OCI-LY3 (cell line): ENCODE measurements around the gene SF3A2.

Source experiments
- H2AFZ ChIP-seq: fragments of 200-600, 300-600 bp; shearing (Covaris generic); 2 replicates; pipeline ENCODE4 v1.6.0; 2014; ENCODE audit warnings: antibody characterized with exemption, low read depth, low read length
- H3K27ac ChIP-seq: fragments of 200-600, 300-600 bp; sonication (generic); 2 replicates; pipeline ENCODE4 v1.5.1; 2014; ENCODE audit warnings: mild to moderate bottlenecking, low read length, moderate library complexity, mixed read lengths
- H3K27me3 ChIP-seq: fragments of 200-600, 300-600 bp; sonication (generic); 2 replicates; pipeline ENCODE4 v1.6.1; 2014; ENCODE audit warnings: low read depth, low read length, mixed read lengths
- H3K36me3 ChIP-seq: fragments of 200-600, 300-600 bp; sonication (generic); replicated peaks from 2 replicates; pipeline ENCODE3; 2014; ENCODE audit warnings: low read depth, low read length, mixed read lengths
- H3K4me1 ChIP-seq: fragments of 300-600, 200-600 bp; sonication (generic); 2 replicates; pipeline ENCODE4 v1.6.1; 2014; ENCODE audit warnings: low read length, mixed read lengths
- H3K4me2 ChIP-seq: fragments of 200-600, 300-600 bp; sonication (generic); 2 replicates; pipeline ENCODE4 v1.6.1; 2014; ENCODE audit warnings: low read length, mixed read lengths
- H3K4me3 ChIP-seq: fragments of 300-600, 200-600 bp; sonication (generic); 2 replicates; pipeline ENCODE4 v1.5.1; 2014; ENCODE audit warnings: antibody characterized with exemption, mild to moderate bottlenecking, low read length, moderate library complexity
- H3K79me2 ChIP-seq: fragments of 300-600, 200-600 bp; shearing (Covaris generic); 2 replicates; pipeline ENCODE4 v1.6.1; 2014; ENCODE audit warnings: mild to moderate bottlenecking, low read length, mixed read lengths
- H3K9ac ChIP-seq: fragments of 300-600, 200-600 bp; shearing (Covaris generic); 2 replicates; pipeline ENCODE4 v1.6.0; 2014; ENCODE audit warnings: mild to moderate bottlenecking, low read length, moderate library complexity
- H3K9me3 ChIP-seq: fragments of 200-600, 300-600 bp; shearing (Covaris generic); 2 replicates; pipeline ENCODE4 v1.6.1; 2014; ENCODE audit warnings: low read length, mixed read lengths; ENCODE audit not compliant: insufficient read depth
- H4K20me1 ChIP-seq: fragments of 200-600, 300-600 bp; sonication (generic); 2 replicates; pipeline ENCODE4 v1.6.1; 2016; ENCODE audit warnings: low read length, mixed read lengths; ENCODE audit not compliant: insufficient read depth
- CTCF ChIP-seq: fragments of 200-600, 300-600 bp; sonication (generic); IDR thresholded peaks from 2 replicates; pipeline ENCODE4 v1.5.1; 2014; ENCODE audit warnings: antibody characterized with exemption, low read length, low read depth
- EZH2phosphoT487 ChIP-seq: fragments of 200-600 bp; shearing (Covaris generic); IDR thresholded peaks from 2 replicates; pipeline ENCODE4 v1.6.1; 2018; ENCODE audit warnings: antibody characterized with exemption, mixed run types, low read depth

Gene SF3A2

GRCh38 chr19:2253106-2254063, 16.8 kb downstream of the SF3A2 start:
- H3K4me3 ChIP-seq, result no peak overlapping the region
- H3K36me3 ChIP-seq, result peaks cover 22% of the 10 kb centered on the region
- H3K9me3 ChIP-seq, result no peaks in the 10 kb centered on the region
- no peaks in the 10 kb centered on the region for H3K27me3 ChIP-seq
- H3K79me2 ChIP-seq, result no peaks in the 10 kb centered on the region
- peaks cover 25% of the 10 kb centered on the region for H3K4me1 ChIP-seq
- TF ChIP-seq CTCF, result peak; percentile 34; the same call in 1 of the 2 replicates
- no peak for TF ChIP-seq EZH2phosphoT487
- no peak overlapping the region for H3K4me2 ChIP-seq
- H4K20me1 ChIP-seq, result peaks cover 4% of the 10 kb centered on the region; the same call in 1 of the 2 replicates
- H3K9ac ChIP-seq, result no peak overlapping the region
- H2AFZ ChIP-seq, result no peak overlapping the region
- H3K27ac ChIP-seq, result no peak overlapping the region

GRCh38 chr19:2254064-2254872, 17.6 kb downstream of the SF3A2 start:
- Histone ChIP-seq H2AFZ (no peak overlapping the region), H3K4me3 (no peak overlapping the region)

GRCh38 chr19:2255112-2255845, 18.7 kb downstream of the SF3A2 start:
- Histone ChIP-seq H3K4me2 (peak overlapping the region; percentile 85), H3K4me3 (peak overlapping the region; percentile 79), H4K20me1 (no peaks in the 10 kb centered on the region), H3K9ac (peak overlapping the region; percentile 59; the same call in 1 of the 2 replicates), H3K9me3 (no peaks in the 10 kb centered on the region), H3K27ac (no peak overlapping the region; the same call in 1 of the 2 replicates), H3K36me3 (peaks cover 11% of the 10 kb centered on the region), H3K4me1 (peaks cover 29% of the 10 kb centered on the region), H3K27me3 (no peaks in the 10 kb centered on the region), H2AFZ (no peak overlapping the region), H3K79me2 (no peaks in the 10 kb centered on the region)
- TF ChIP-seq EZH2phosphoT487 (no peak), CTCF (no peak)

More at GRCh38 chr19:2254064-2254872, 17.6 kb downstream of the SF3A2 start:
- no peaks in the 10 kb centered on the region for H3K79me2 ChIP-seq
- no peaks in the 10 kb centered on the region for H4K20me1 ChIP-seq
- peaks cover 18% of the 10 kb centered on the region for H3K36me3 ChIP-seq
- H3K9ac ChIP-seq, result no peak overlapping the region
- H3K27ac ChIP-seq, result no peak overlapping the region
- peaks cover 29% of the 10 kb centered on the region for H3K4me1 ChIP-seq
- H3K4me2 ChIP-seq, result no peak overlapping the region
- no peaks in the 10 kb centered on the region for H3K9me3 ChIP-seq
- no peak for TF ChIP-seq EZH2phosphoT487
- no peak for TF ChIP-seq CTCF
- no peaks in the 10 kb centered on the region for H3K27me3 ChIP-seq
